GM21526 (cell line): ENCODE data around the gene TRAPPC14.

ENCODE experiments used
- ATAC-seq: cut with Tn5 transposase; IDR thresholded peaks from one replicate; pipeline ENCODE4 v1.9.1; 2021; ENCODE audit warnings: moderate library complexity; ENCODE audit not compliant: unreplicated experiment, low FRiP score

TRAPPC14 gene

GRCh38 chr7:100175296-100175935 lies 16.9 kb upstream of the TRAPPC14 start:
- ATAC-seq, result no peak

- no peak for ATAC-seq
Observed at GRCh38 chr7:100174582-100174981, 16.1 kb upstream of the TRAPPC14 start.

- no peak for ATAC-seq
Observed at GRCh38 chr7:100173806-100174495, 15.4 kb upstream of the TRAPPC14 start.

- no peak for ATAC-seq
Observed at GRCh38 chr7:100171840-100172239, 13.3 kb upstream of the TRAPPC14 start.

- ATAC-seq, result no peak
Observed at GRCh38 chr7:100171087-100171681, 12.7 kb upstream of the TRAPPC14 start.

- ATAC-seq, result no peak
Observed at GRCh38 chr7:100170101-100170897, 11.8 kb upstream of the TRAPPC14 start.

- ATAC-seq, result no peak
Observed at GRCh38 chr7:100169147-100169850, 10.8 kb upstream of the TRAPPC14 start.

GRCh38 chr7:100167912-100168323 lies 9.4 kb upstream of the TRAPPC14 start:
- ATAC-seq, result no peak

- no peak for ATAC-seq
Observed at GRCh38 chr7:100166970-100167911, 8.7 kb upstream of the TRAPPC14 start.

- no peak for ATAC-seq
Observed at GRCh38 chr7:100166317-100166940, 7.9 kb upstream of the TRAPPC14 start.

- ATAC-seq, result no peak
Observed at GRCh38 chr7:100163871-100164270, 5.3 kb upstream of the TRAPPC14 start.

GRCh38 chr7:100163006-100163531 lies 4.5 kb upstream of the TRAPPC14 start:
- no peak for ATAC-seq

- no peak for ATAC-seq
Observed at GRCh38 chr7:100160067-100160466, 1.5 kb upstream of the TRAPPC14 start.

- no peak for ATAC-seq
Observed at GRCh38 chr7:100159099-100159623, 638 bp upstream of the TRAPPC14 start.

- ATAC-seq, result no peak
Observed at GRCh38 chr7:100157334-100158228, 942 bp downstream of the TRAPPC14 start.

GRCh38 chr7:100157069-100157333 lies 1.5 kb downstream of the TRAPPC14 start:
- ATAC-seq, result no peak

- no peak for ATAC-seq
Observed at GRCh38 chr7:100156331-100157068, 2.0 kb downstream of the TRAPPC14 start.
